GM19240 (cell line): ENCODE results near the gene HAGH.

Experiments
- DNase-seq: peaks from one replicate; pipeline ENCODE4 v3.0.0; 2011; ENCODE audit warnings: low spot score; ENCODE audit not compliant: insufficient read length

The HAGH gene

GRCh38 chr16:1831186-1832075 is 4.8 kb upstream of the HAGH start:
- DNase-seq: no peak

- no peak for DNase-seq
These were observed 3.6 kb upstream of the HAGH start for GRCh38 chr16:1830213-1830612.

DNA sequence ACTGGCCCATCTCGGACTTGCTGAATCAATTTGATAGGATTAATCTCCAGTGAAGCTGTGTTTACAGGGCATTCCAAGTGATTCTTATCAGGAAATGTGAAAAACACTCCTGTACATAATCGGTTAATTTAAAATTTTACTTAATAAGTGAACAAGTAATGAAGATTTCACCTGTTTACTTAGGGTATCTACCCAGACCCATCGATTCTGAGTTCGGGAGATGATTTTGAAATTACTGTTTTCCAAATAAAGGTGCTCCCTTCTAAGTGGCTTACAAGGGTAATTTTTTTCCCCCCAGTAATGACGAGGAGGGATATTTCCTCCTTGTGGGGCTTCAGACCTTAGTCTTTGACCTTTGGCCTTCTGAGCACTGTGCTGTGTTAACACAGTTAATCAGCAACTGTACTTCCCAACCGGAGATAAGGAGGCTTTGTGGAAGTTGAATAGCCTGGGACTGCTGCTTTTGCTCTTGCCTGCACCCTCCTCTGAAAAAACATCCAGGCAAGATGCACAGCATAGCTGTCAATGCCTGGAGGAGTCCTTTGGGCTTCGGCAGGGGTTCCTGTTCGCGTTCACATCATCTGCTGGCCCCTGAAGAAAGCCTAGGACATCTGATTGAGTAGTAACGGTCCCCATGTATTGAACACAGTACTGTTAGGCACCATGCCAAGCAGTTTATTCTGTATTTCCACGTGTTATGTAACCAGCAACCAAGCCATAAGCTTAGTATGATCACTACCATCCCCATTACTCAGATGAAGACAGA is 2.2 kb upstream of the HAGH start:
- no peak for DNase-seq

- peak; percentile 70 for DNase-seq
These were observed 548 bp downstream of the HAGH start for GRCh38 chr16:1825864-1826690.

DNA sequence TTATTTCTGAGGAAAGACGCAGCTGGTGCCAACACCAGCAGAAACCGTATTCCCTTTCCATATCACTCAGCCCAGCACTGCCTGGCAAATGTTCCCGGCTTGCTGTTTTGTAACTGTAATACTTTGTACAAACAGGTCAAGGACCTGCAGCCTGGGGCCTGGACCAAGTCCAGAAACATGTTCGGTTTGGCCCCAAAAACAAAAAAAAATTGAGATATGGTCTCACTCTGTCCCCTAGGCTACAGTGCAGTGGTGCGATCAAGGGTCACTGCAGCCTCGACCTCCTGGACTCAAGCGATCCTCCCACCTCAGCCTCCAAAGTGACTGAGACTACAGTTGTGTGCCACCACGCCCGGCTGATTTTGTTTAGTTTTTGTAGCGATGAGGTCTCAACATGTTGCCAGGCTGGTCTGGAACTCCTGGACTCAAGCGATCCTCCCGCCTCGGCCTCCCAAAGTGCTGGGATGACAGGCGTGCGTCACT is 1.2 kb downstream of the HAGH start:
- no peak for DNase-seq

DNA sequence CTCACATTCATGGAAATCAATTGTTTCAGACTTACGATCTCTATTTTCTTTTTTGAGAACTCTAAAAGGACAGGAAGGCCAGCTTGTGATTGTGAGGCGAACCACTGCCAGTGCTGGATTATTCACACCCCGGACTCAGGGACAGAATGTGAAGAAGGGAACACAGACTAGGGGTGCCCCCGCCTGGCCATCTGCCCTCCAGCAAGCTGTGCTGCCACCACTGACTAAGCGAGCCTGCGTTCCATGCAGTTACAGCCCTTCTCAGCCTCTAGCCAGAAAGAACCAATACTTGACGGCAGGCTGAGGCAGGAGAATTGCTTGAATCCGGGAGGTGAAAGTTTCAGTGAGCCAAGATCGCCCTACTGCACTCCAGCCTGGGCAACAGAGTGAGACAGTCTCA is 2.8 kb downstream of the HAGH start:
- no peak for DNase-seq

GRCh38 chr16:1822801-1823200 is 3.8 kb downstream of the HAGH start:
- no peak for DNase-seq

GRCh38 chr16:1821861-1822611 is 4.6 kb downstream of the HAGH start:
- DNase-seq: no peak

DNA sequence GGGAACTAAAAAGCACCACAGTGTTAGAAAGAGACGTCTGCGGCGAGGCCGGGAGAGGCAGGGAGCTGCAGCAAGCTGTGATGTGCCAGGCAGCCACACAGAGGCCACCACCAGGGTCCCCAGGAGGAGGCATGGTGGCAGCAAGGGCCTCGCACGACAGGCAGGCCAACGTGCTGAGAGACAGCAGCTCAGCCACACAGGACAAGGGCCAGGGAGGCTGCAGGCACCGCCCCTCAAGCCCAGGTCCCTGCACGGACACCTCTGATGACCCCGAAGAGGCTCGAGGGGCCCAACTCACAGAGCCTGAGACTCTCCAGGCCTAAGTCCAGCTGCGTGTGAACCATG is 5.7 kb downstream of the HAGH start:
- no peak for DNase-seq

DNA sequence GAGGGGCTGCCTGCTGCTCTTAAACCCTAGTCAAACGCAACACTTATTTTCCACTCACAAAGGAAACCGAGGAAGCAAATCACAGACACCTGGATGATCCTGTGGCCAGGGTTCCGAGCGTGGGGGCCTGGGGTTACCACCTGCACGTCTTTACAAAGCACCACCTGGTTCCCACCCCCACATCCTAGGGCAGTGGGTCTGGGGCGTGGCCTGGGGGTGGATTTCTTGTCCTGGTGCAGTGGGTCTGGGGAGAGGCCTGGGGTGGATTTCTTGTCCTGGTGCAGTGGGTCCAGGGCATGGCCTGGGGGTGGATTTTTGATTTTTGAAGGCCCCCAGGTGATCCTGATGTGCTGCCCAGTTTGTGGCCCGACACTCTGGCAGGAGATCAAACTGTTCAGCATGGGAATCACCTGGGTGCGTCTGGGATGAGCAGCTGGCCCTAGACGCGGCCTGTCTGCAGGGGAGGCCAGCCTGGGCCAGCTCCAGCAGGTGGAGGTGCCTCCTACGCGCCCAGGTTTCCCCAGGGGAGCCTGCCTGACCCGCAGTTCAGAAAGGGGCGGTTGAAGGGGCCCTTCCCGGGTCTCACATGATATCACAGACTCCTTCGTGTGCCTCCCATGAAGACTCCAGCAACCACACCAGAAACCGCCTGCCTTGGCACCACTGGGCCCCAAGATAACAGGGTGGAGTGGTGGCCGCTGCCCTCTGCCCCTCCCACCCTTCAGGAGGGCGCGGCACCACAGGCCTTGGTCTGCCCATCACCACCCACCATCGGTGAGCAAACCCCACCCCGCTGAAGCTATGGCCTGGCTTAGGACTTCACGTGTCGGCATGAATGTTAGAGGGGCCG is 6.3 kb downstream of the HAGH start:
- no peak for DNase-seq

GRCh38 chr16:1819611-1820010 is 7.0 kb downstream of the HAGH start:
- DNase-seq: no peak

DNA sequence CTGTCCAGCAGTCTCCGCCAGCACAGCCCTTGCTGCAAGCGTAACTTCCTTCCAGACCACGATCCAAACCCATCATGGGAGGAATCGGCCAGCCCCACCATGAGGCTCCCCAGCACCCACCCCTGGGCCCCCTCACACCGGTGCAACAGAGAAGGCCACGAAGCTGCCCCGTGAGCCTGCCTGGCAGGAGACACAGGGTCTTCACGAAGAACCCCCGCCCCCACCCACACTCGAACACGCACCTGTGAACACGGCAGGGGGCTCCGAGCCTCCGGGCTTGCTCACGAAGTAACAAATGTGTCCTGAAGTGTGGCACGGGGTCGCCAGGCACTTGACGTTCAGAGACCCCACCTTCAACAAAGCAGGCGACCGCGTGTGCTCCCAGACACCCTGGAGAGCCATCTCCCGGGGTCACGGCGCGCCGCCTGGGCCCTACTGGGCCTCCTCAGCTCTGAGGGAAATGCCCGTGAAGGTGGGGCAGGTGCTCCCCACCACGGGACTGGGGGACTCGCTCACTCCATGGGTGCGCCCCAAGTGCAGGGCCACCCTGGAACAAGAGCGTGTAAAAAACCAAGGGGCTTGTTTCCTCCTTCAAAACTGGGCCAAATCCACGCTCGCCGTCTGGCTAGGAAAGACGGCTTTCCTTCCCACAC is 7.6 kb downstream of the HAGH start:
- DNase-seq: no peak

DNA sequence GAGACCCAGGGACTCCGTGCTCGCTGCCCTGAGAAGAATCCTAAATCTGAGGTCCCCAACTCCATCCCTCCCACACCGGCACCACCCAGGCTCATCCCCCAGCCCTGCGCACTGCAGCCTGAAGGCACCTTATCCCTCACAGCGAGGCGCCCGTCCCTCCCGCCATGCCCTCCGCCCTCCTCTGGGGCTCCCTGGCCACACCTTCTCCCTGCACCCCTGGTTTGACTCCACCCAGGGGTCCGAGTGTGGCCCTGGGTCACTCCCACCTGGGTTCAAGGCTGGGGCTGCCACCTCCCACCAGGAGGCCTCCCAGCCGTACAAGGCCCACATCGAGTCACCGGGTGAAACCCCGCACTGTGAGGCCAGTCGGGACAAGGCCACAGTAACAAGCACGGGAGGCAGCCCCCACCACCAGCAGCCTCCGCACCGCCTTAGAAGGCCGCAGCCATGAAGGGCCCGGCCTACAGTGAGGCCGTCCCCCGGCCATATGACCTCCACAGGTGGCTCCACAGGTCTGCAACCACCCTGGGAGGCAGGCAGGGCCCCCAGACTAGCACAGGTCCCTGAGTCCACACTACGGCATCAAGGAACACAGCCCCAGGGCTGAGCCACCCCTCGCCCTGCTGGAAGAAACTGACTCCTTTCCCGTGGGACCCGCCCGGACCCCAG is 8.3 kb downstream of the HAGH start:
- no peak for DNase-seq

- DNase-seq: no peak
These were observed 8.9 kb downstream of the HAGH start for GRCh38 chr16:1817716-1818115.

DNA sequence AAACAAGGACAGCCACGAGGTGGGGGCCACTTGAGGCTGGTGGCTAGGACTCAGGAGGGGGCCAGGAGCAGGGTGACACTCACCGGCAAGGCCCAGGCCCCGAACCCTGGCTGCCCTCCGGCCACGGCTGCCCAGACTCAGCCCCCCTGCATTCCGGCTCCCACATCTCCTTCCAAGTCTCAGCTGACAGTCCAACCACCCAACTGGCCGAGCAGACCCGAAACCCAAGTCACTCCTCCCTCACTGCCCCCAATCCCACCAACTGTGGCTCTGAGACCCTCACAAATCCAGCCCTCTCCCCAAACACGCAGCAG is 9.4 kb downstream of the HAGH start:
- DNase-seq: no peak

- DNase-seq: no peak
These were observed 10.0 kb downstream of the HAGH start for GRCh38 chr16:1816396-1817275.

- no peak for DNase-seq
These were observed 11.2 kb downstream of the HAGH start for GRCh38 chr16:1815461-1815860.

DNA sequence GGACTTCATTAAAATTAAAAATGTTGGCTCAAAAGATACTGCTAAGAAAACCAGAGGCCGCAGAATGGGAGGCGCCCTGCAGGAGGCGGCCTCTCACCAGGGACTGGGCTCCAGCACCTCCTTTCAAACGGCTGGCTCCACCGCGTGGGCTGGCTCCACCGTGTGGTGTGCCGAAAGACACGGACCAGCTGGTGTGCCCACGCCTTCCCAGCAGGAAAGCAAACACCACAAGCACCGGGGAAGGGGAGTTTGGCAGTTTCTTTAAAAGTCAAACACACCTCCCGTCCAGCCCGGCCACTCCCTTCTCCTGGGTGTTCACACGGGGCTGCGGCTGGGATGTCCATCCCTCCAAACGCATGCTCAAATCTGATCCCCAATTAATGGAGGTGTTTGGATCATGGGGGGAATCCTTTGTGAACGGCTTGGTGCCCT is 13.9 kb downstream of the HAGH start:
- DNase-seq: no peak
